Osteoblast (primary cell): ENCODE measurements around the gene AGK. TPM values are rescaled to one million over a fixed set of nuclear protein-coding genes. Genes with fewer than 3 reads are reported as not detected.

Experiments used
- DNase-seq: peaks from one replicate; pipeline ENCODE4 v3.0.0; 2011; ENCODE audit warnings: low spot score, mixed read lengths; ENCODE audit not compliant: insufficient read length; ENCODE audit errors: missing footprints
- H2AFZ ChIP-seq: 2 replicates; pipeline ENCODE4 v1.6.0; 2011; ENCODE audit warnings: mild to moderate bottlenecking, low read length
- H3K27ac ChIP-seq: 2 replicates; pipeline ENCODE4 v1.5.1; 2011; ENCODE audit warnings: mild to moderate bottlenecking, low read depth, low read length, moderate library complexity
- H3K27me3 ChIP-seq: 2 replicates; pipeline ENCODE4 v1.6.0; 2012; ENCODE audit warnings: mild to moderate bottlenecking, control low read depth, inconsistent platforms, low read length, moderate library complexity; ENCODE audit not compliant: insufficient read depth
- H3K36me3 ChIP-seq: 2 replicates; pipeline ENCODE4 v1.5.1; 2011; ENCODE audit warnings: mild to moderate bottlenecking, low read length, control low read depth, moderate library complexity; ENCODE audit not compliant: insufficient read depth
- H3K4me1 ChIP-seq: 2 replicates; pipeline ENCODE4 v1.5.1; 2011; ENCODE audit warnings: mild to moderate bottlenecking, low read length, control low read depth, moderate library complexity; ENCODE audit not compliant: insufficient read depth
- H3K4me2 ChIP-seq: 2 replicates; pipeline ENCODE4 v1.6.0; 2011; ENCODE audit warnings: mild to moderate bottlenecking, low read length; ENCODE audit not compliant: insufficient read depth
- H3K4me3 ChIP-seq: fragments of 200-600 bp; sonication (generic); 3 replicates; pipeline ENCODE4 v1.5.1; 2012; ENCODE audit warnings: mild to moderate bottlenecking, low read length, inconsistent platforms; ENCODE audit not compliant: insufficient read depth
- H3K79me2 ChIP-seq: 2 replicates; pipeline ENCODE4 v1.6.0; 2012; ENCODE audit warnings: mild to moderate bottlenecking, low read length, control low read depth, inconsistent platforms; ENCODE audit not compliant: insufficient read depth
- H3K9me3 ChIP-seq: 2 replicates; pipeline ENCODE4 v1.5.1; 2011; ENCODE audit warnings: low read depth, low read length, control low read depth
- H4K20me1 ChIP-seq: 2 replicates; pipeline ENCODE4 v1.6.0; 2012; ENCODE audit warnings: mild to moderate bottlenecking, low read length, control low read depth; ENCODE audit not compliant: insufficient read depth
- total RNA-seq: library from RNA; depleted of rRNA; stranded (reverse); fragments of >200 nt; gene quantifications from 2 replicates; pipeline ENCODE4 v1.2.3, GENCODE V29; 2012
- TF ChIP-seq, protein P1 (sequence below): IDR thresholded peaks from 2 replicates; pipeline ENCODE4 v1.5.1; 2011; ENCODE audit warnings: mild to moderate bottlenecking, low read depth, low read length, moderate library complexity; ENCODE audit errors: extremely low read depth

AGK gene
- total RNA-seq, 1 donor = 26.1 TPM

DNA sequence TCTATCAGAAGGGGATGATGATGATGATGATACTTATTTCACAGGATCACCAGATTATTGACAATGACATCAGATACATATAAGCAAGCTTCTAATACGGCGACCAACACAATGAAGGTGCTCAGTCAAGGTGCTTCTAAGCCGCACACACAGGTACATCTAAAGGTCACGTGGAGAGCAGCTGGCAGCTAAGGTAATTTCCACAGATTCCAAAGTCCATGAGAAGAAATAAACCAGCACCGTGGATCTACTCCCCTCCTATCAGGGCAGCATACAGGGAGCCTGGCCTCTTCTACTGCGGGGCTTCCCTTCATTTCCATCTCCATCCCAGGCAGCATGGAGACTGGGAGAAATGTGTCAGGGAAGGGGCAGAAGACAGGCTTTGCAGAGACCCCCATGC, 113.2 kb downstream of the AGK start:
- peaks cover 18% of the 10 kb centered on the region for H3K36me3 ChIP-seq
- H3K9me3 ChIP-seq = no peaks in the 10 kb centered on the region
- no peaks in the 10 kb centered on the region for H3K79me2 ChIP-seq
- no peak overlapping the region for H3K4me2 ChIP-seq
- H3K4me1 ChIP-seq = no peaks in the 10 kb centered on the region
- H3K27me3 ChIP-seq = no peaks in the 10 kb centered on the region
- no peaks in the 10 kb centered on the region for H4K20me1 ChIP-seq
- H3K27ac ChIP-seq = no peak overlapping the region
- no peak overlapping the region for H3K4me3 ChIP-seq
- DNase-seq = no peak
- TF ChIP-seq, protein P1, sequence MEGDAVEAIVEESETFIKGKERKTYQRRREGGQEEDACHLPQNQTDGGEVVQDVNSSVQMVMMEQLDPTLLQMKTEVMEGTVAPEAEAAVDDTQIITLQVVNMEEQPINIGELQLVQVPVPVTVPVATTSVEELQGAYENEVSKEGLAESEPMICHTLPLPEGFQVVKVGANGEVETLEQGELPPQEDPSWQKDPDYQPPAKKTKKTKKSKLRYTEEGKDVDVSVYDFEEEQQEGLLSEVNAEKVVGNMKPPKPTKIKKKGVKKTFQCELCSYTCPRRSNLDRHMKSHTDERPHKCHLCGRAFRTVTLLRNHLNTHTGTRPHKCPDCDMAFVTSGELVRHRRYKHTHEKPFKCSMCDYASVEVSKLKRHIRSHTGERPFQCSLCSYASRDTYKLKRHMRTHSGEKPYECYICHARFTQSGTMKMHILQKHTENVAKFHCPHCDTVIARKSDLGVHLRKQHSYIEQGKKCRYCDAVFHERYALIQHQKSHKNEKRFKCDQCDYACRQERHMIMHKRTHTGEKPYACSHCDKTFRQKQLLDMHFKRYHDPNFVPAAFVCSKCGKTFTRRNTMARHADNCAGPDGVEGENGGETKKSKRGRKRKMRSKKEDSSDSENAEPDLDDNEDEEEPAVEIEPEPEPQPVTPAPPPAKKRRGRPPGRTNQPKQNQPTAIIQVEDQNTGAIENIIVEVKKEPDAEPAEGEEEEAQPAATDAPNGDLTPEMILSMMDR = no peak
- H2AFZ ChIP-seq = no peak overlapping the region

DNA sequence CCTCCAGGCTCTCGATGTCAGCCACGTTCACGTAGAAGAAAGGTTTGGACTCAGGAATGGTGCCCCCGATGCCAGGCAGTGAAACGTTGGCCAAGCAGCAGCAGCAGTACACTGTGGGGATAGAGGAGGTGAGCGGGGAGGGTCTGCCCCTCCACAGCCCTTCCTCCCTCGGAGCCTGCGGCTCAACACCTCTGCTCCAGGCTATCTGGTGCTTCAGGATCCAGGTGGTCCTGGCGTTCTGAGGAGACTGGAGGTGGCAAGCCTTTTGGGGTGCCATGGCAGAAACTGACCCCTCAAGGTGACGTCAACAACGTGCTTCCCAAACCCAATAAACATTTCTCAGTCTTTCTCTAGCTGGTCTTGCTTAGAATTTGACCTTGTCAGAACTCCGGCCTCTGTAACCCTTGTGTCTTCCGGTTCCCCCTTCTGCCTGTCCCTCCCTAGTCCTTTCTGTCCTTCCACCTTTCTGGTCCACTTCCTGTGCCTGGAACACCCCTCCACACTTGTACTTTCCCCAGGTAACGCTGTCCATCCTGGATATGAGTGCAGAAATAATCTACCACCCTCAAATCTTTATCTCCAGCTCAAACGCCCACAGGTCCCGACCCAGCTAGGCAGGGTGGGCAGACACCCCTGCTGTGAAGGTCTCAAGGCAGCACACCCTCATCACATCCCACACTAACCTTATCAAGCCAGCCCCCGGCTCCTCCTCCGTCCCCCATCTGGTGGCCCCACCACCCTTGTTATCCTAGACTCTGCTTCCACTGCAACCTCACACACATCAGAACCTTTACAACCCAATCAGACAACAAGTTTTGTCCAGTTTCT, 114.2 kb downstream of the AGK start:
- Histone ChIP-seq H3K79me2 (no peaks in the 10 kb centered on the region), H3K27me3 (no peaks in the 10 kb centered on the region), H2AFZ (no peak overlapping the region), H4K20me1 (no peaks in the 10 kb centered on the region), H3K27ac (no peak overlapping the region), H3K36me3 (peaks cover 18% of the 10 kb centered on the region), H3K4me2 (no peak overlapping the region), H3K9me3 (no peaks in the 10 kb centered on the region), H3K4me3 (no peak overlapping the region), H3K4me1 (no peaks in the 10 kb centered on the region)
- TF ChIP-seq, protein P1 = no peak
- peak; percentile 66 for DNase-seq

DNA sequence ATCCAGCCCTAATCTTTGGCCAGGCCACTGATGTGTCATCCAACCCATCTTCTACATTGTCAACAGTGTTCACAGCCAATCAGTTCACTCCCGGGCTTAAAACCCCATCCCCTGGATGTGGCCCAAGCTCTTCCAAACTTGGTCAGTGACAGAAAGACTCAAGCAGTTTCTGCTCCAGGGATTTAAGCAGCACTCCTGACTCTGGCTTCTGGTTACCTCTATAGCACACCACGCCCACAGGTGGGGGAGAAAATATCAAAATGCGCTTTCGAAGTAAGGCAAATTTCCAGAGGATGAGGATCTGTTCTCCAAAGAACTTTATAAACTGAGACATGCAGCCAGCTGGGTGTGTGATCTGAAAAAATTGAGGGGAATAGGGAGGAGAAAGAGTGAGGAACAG, 114.9 kb downstream of the AGK start:
- Histone ChIP-seq H3K4me2 (no peak overlapping the region), H3K79me2 (no peaks in the 10 kb centered on the region), H4K20me1 (no peaks in the 10 kb centered on the region), H3K27me3 (no peaks in the 10 kb centered on the region), H2AFZ (no peak overlapping the region), H3K4me3 (no peak overlapping the region), H3K36me3 (peaks cover 16% of the 10 kb centered on the region), H3K27ac (no peak overlapping the region), H3K9me3 (no peaks in the 10 kb centered on the region), H3K4me1 (no peaks in the 10 kb centered on the region)
- TF ChIP-seq, protein P1 = no peak
- DNase-seq = peak; percentile 39

GRCh38 chr7:141668853-141669252, 117.6 kb downstream of the AGK start:
- Histone ChIP-seq H4K20me1 (no peaks in the 10 kb centered on the region), H3K79me2 (no peaks in the 10 kb centered on the region), H3K4me2 (no peak overlapping the region), H3K4me1 (no peaks in the 10 kb centered on the region), H3K36me3 (peaks cover 3% of the 10 kb centered on the region), H3K4me3 (no peak overlapping the region), H3K27ac (no peak overlapping the region), H3K27me3 (no peaks in the 10 kb centered on the region), H3K9me3 (no peaks in the 10 kb centered on the region), H2AFZ (no peak overlapping the region)
- DNase-seq = no peak
- TF ChIP-seq, protein P1 = no peak
